Natural killer cell (primary cell): ENCODE results near the gene MAP3K14. TPM values are rescaled to one million over a fixed set of nuclear protein-coding genes. Genes with fewer than 3 reads are reported as not detected.

Source experiments
- ATAC-seq, 3 donors: fragments of 150-1000 bp in 2 of 3; fragments of 200-7000 bp in 1 of 3; cut with Tn5 transposase; 1 replicate in 1 of 3; 2 replicates in 2 of 3; pipeline ENCODE4 v1.10.0; 2021; ENCODE audit warnings: mild to moderate bottlenecking in 2 of 3, moderate library complexity in 2 of 3
- DNase-seq, 2 donors: peaks; one replicate each; pipeline versions ENCODE4 v3.0.0 to v3.0.0-alpha.2; 2013 to 2021; ENCODE audit warnings: mixed read lengths in 1 of 2
- H3K27ac ChIP-seq: one replicate; pipeline ENCODE4 v1.5.1; 2013; ENCODE audit warnings: mild to moderate bottlenecking, low read length
- H3K27me3 ChIP-seq: one replicate; pipeline ENCODE4 v1.6.1; 2013; ENCODE audit warnings: low read length; ENCODE audit not compliant: control insufficient read depth, insufficient read depth
- H3K36me3 ChIP-seq: one replicate; pipeline ENCODE4 v1.6.1; 2013; ENCODE audit warnings: low read length; ENCODE audit not compliant: control insufficient read depth, insufficient read depth
- H3K4me1 ChIP-seq: one replicate; pipeline ENCODE4 v1.6.1; 2013; ENCODE audit warnings: low read length; ENCODE audit not compliant: control insufficient read depth, insufficient read depth
- H3K4me3 ChIP-seq: one replicate; pipeline ENCODE4 v1.5.1; 2013; ENCODE audit warnings: low read length
- H3K9me3 ChIP-seq: one replicate; pipeline ENCODE4 v1.6.1; 2013; ENCODE audit warnings: low read length; ENCODE audit not compliant: control insufficient read depth, insufficient read depth
- H3K27ac Mint-ChIP-seq, 2 donors: one replicate each; pipeline ENCODE4 v1.8.0; 2022; ENCODE audit warnings: mild to moderate bottlenecking in 2 of 2, mixed read lengths in 2 of 2, moderate library complexity in 1 of 2
- H3K27me3 Mint-ChIP-seq, 2 donors: one replicate each; pipeline ENCODE4 v1.8.0; 2022; ENCODE audit warnings: low read depth in 2 of 2, mixed read lengths in 2 of 2
- H3K36me3 Mint-ChIP-seq: one replicate; pipeline ENCODE4 v1.8.0; 2022; ENCODE audit warnings: mixed read lengths
- H3K4me1 Mint-ChIP-seq, 2 donors: one replicate each; pipeline ENCODE4 v1.8.0; 2022; ENCODE audit warnings: mixed read lengths in 2 of 2
- H3K4me3 Mint-ChIP-seq: one replicate; pipeline ENCODE4 v1.8.0; 2022; ENCODE audit warnings: mild to moderate bottlenecking, moderate library complexity, mixed read lengths
- H3K9me3 Mint-ChIP-seq, 2 donors: one replicate each; pipeline ENCODE4 v1.8.0; 2022; ENCODE audit warnings: mixed read lengths in 2 of 2
- WGBS: methylation state at CpG from one replicate; pipeline ENCODE4 v1.1.7; 2013; ENCODE audit warnings: missing lambda C conversion rate; ENCODE audit not compliant: insufficient coverage; 5-methylcytosine and 5-hydroxymethylcytosine counted together
- intact Hi-C: fragments of 100-400 bp; cut with micrococcal nuclease; formaldehyde crosslinking; loops from one replicate; pipeline ENCODE4 v1.14.2; 2022
- total RNA-seq, 4 donors: library from RNA; stranded (reverse); fragments of 120-200 nt in 1 of 4; gene quantifications; one replicate each; pipeline versions ENCODE4 v1.2.3 to v1.2.4, GENCODE V29; 2013 to 2022
- TF ChIP-seq, protein P1 (sequence below): fragments of 200-600 bp; IDR thresholded peaks from one replicate; pipeline ENCODE4 v1.8.0; 2022; ENCODE audit warnings: antibody characterized with exemption

The MAP3K14 gene
- total RNA-seq, 3 donors from 2014 or later (not counting 1 experiment from before 2014, with no cell fraction given) = 28.0 to 31.9 (median 31.6) TPM

DNA sequence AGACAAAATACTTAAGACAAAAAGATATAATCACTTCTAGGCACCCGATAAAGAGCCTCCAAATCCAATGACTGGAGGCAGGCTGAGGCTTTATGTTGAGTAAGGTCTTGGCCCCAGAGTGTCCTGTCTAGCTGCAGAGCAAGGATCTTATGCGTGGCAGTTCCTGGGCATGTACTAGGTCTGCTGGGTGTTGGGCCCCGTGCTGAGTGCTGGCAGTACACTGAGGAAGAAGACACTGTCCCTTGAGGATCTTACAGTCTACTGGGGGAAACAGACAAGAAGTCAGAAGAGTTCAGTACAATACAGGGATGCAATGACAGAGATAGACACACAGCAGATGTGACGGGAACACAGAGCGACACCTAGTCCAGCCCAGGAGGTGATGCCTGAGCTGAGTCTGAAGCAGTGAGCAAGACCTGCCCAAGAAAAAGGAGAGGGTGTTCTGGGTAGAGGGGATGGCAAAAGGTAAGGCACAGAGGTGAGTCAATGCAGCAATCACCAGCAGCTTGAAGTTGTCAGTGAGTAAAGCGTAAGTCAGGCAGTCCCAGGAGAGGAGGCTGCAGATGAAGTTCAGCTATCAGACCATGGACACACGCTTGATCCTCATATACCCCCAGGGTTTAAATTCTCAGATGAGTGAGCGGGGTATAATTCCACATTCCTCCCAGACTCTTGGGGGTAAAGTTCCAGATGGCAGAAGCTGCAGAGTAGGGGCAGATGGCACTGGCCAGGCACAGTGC lies 18.1 kb downstream of the MAP3K14 start:
- H3K9me3 ChIP-seq = no peaks in the 10 kb centered on the region
- H3K9me3 Mint-ChIP-seq = no peaks in the 10 kb centered on the region
- peaks cover 64 to 70% of the 10 kb centered on the region in 2 donors for H3K4me1 Mint-ChIP-seq
- WGBS = 86% methylated on average over 8 of the region's 8 CpGs
- no peaks in the 10 kb centered on the region for H3K27me3 Mint-ChIP-seq
- no peaks in the 10 kb centered on the region for H3K27me3 ChIP-seq
- TF ChIP-seq, protein P1, sequence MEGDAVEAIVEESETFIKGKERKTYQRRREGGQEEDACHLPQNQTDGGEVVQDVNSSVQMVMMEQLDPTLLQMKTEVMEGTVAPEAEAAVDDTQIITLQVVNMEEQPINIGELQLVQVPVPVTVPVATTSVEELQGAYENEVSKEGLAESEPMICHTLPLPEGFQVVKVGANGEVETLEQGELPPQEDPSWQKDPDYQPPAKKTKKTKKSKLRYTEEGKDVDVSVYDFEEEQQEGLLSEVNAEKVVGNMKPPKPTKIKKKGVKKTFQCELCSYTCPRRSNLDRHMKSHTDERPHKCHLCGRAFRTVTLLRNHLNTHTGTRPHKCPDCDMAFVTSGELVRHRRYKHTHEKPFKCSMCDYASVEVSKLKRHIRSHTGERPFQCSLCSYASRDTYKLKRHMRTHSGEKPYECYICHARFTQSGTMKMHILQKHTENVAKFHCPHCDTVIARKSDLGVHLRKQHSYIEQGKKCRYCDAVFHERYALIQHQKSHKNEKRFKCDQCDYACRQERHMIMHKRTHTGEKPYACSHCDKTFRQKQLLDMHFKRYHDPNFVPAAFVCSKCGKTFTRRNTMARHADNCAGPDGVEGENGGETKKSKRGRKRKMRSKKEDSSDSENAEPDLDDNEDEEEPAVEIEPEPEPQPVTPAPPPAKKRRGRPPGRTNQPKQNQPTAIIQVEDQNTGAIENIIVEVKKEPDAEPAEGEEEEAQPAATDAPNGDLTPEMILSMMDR = no peak
- H3K4me3 Mint-ChIP-seq = no peak overlapping the region
- H3K4me1 ChIP-seq = peaks cover 64% of the 10 kb centered on the region
- H3K27ac ChIP-seq = no peak overlapping the region
- no peak for DNase-seq
- peak overlapping the region; percentile 20 to 76 for H3K27ac Mint-ChIP-seq
- no peak overlapping the region for H3K4me3 ChIP-seq
- peaks cover 4% of the 10 kb centered on the region for H3K36me3 ChIP-seq
- intact Hi-C loops = no loop called here
- H3K36me3 Mint-ChIP-seq = no peaks in the 10 kb centered on the region
- ATAC-seq = no peak

DNA sequence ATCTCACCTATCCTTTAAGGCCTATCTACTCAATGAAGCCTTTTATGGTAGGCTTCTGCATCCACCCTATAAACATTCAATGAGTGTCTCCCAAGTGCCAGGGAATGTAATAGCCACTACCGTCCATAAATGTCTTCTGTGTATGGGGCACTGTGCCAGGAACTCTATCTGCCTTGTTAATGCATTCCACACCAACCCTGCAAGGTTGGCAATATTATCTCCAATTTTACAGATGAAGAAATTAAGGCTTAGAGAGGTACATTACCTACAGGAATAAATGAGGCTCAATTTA lies 20.0 kb downstream of the MAP3K14 start:
- H3K4me1 ChIP-seq = peaks cover 68% of the 10 kb centered on the region
- no peak overlapping the region for H3K4me3 ChIP-seq
- peaks cover 69 to 73% of the 10 kb centered on the region in 2 donors for H3K4me1 Mint-ChIP-seq
- peak overlapping the region; percentile 68 to 85 for H3K27ac Mint-ChIP-seq
- TF ChIP-seq, protein P1 = no peak
- H3K36me3 ChIP-seq = peaks cover 6% of the 10 kb centered on the region
- no peak for ATAC-seq
- H3K4me3 Mint-ChIP-seq = no peak overlapping the region
- H3K27me3 Mint-ChIP-seq = no peaks in the 10 kb centered on the region
- no peaks in the 10 kb centered on the region for H3K36me3 Mint-ChIP-seq
- no peaks in the 10 kb centered on the region for H3K27me3 ChIP-seq
- WGBS = 90% methylated on average over 1 of the region's 1 CpG
- no peaks in the 10 kb centered on the region for H3K9me3 Mint-ChIP-seq
- H3K9me3 ChIP-seq = no peaks in the 10 kb centered on the region
- no peak for DNase-seq
- intact Hi-C loops = no loop called here
- H3K27ac ChIP-seq = no peak overlapping the region

- Mint-ChIP-seq H3K27ac (peak overlapping the region; percentile 68 to 85), H3K36me3 (no peaks in the 10 kb centered on the region), H3K9me3 (no peaks in the 10 kb centered on the region), H3K4me3 (no peak overlapping the region), H3K27me3 (no peaks in the 10 kb centered on the region), H3K4me1 (peaks cover 70 to 78% of the 10 kb centered on the region in 2 donors)
- intact Hi-C loops = no loop called here
- Histone ChIP-seq H3K9me3 (no peaks in the 10 kb centered on the region), H3K36me3 (peaks cover 6% of the 10 kb centered on the region), H3K27me3 (no peaks in the 10 kb centered on the region), H3K4me3 (no peak overlapping the region), H3K4me1 (peaks cover 70% of the 10 kb centered on the region), H3K27ac (no peak overlapping the region)
- ATAC-seq (peak; percentile 39 to 66 (median 50)), DNase-seq (no peak)
- WGBS = 58% methylated on average over 7 of the region's 7 CpGs
- TF ChIP-seq, protein P1 = no peak
Observed at GRCh38 chr17:45296003-45296832, 20.6 kb downstream of the MAP3K14 start.
